Measurements from ENCODE around the gene CEP41.

- TF ChIP-seq CTCF (IDR thresholded peaks at IDR 0.05) (no peak), POLR2A (IDR thresholded peaks at IDR 0.05) (no peak)
Measured at GRCh38 chr7:130473289-130473688, 32.5 kb upstream of the CEP41 start.

All from uterus (tissue), 2 donors.